ENCODE data around the gene MRM2.

The MRM2 gene

GRCh38 chr7:2202901-2203765 is 38.9 kb downstream of the MRM2 start:
- Histone ChIP-seq H3K36me3 (ENCODE audit: control insufficient read depth in 2 of 2, insufficient read depth in 1 of 2, low read length in 2 of 2) (peaks cover 7 to 82% of the 10 kb centered on the region in 2 experiments; a peak in 2 of 3 replicates), H3K27ac (ENCODE audit: extremely low read depth, low read depth, low read length) (no peak overlapping the region), H3K4me1 (ENCODE audit: control insufficient read depth, insufficient read depth, low read length) (no peaks in the 10 kb centered on the region), H3K4me3 (ENCODE audit: low read depth, low read length) (no peak overlapping the region), H3K9me3 (ENCODE audit: control insufficient read depth, insufficient read depth, low read depth, low read length) (no peaks in the 10 kb centered on the region)
- ChIA-PET POLR2A (no interaction called here), CTCF (interaction anchor here (1.2 kb wide), 1 partner anchor 22 kb away, joined by 3 read pairs; no protein-coding TSS in a partner anchor)
- TF ChIP-seq ZNF48 (tag by site-specific recombination; IDR thresholded peaks at IDR 0.05) (no peak), IKZF3 (tag by site-specific recombination; IDR thresholded peaks at IDR 0.05) (no peak), ZNF514 (tag by site-specific recombination; IDR thresholded peaks at IDR 0.05) (no peak), OSR2 (tag by site-specific recombination; IDR thresholded peaks at IDR 0.05) (no peak), ZNF544 (tag by site-specific recombination; IDR thresholded peaks at IDR 0.05) (no peak), SALL2 (tag by site-specific recombination; IDR thresholded peaks at IDR 0.05; ENCODE audit: borderline replicate concordance) (no peak), ZNF596 (tag by site-specific recombination; IDR thresholded peaks at IDR 0.05) (no peak), ZNF704 (tag by site-specific recombination; IDR thresholded peaks at IDR 0.05) (no peak), ZNF174 (tag by site-specific recombination; IDR thresholded peaks at IDR 0.05) (no peak), ZNF639 (tag by site-specific recombination; IDR thresholded peaks at IDR 0.05) (no peak), ZNF341 (tag by site-specific recombination; IDR thresholded peaks at IDR 0.05; ENCODE audit: low read depth) (no peak), ZNF148 (tag by site-specific recombination; IDR thresholded peaks at IDR 0.05; ENCODE audit: borderline replicate concordance) (no peak), ZNF488 (tag by site-specific recombination; IDR thresholded peaks at IDR 0.05) (no peak), ZIC2 (tag by site-specific recombination; IDR thresholded peaks at IDR 0.05) (no peak)

GRCh38 chr7:2202361-2202761 is 39.6 kb downstream of the MRM2 start:
- H3K27ac ChIP-seq (ENCODE audit: extremely low read depth, low read depth, low read length): no peak overlapping the region
- POLR2A ChIA-PET: no interaction called here
- CTCF ChIA-PET: interaction anchor here (0.6 kb wide), 1 partner anchor 80 kb away, joined by 4 read pairs; no protein-coding TSS in a partner anchor
- TF ChIP-seq OSR2 (tag by site-specific recombination; IDR thresholded peaks at IDR 0.05) (no peak), ZNF311 (tag by site-specific recombination; IDR thresholded peaks at IDR 0.05; ENCODE audit: borderline replicate concordance) (no peak), ZSCAN4 (tag by site-specific recombination; IDR thresholded peaks at IDR 0.05) (no peak), ZNF26 (tag by site-specific recombination; IDR thresholded peaks at IDR 0.05) (no peak), ZNF366 (tag by site-specific recombination; conservative IDR thresholded peaks at IDR 0.05) (no peak), ZNF626 (tag by site-specific recombination; IDR thresholded peaks at IDR 0.05) (no peak), ZNF274 (IDR thresholded peaks at IDR 0.05; ENCODE audit: low read length) (no peak), ZNF274 (tag by site-specific recombination; IDR thresholded peaks at IDR 0.05; ENCODE audit: borderline replicate concordance) (no peak), SP2 (tag by site-specific recombination; IDR thresholded peaks at IDR 0.05) (no peak)
- H3K4me1 ChIP-seq (ENCODE audit: control insufficient read depth, insufficient read depth, low read length): no peaks in the 10 kb centered on the region
- H3K9me3 ChIP-seq (ENCODE audit: control insufficient read depth, insufficient read depth, low read depth, low read length): no peaks in the 10 kb centered on the region
- H3K36me3 ChIP-seq (ENCODE audit: control insufficient read depth in 2 of 2, insufficient read depth in 1 of 2, low read length in 2 of 2): peaks cover 1 to 76% of the 10 kb centered on the region in 2 experiments; a peak in 2 of 3 replicates
- no peak overlapping the region for H3K4me3 ChIP-seq (ENCODE audit: low read depth, low read length)
